HEK293 (cell line): ENCODE measurements around the gene ZBTB37.

Source experiments
- CTCF ChIA-PET: fragments of 350-600 bp; formaldehyde crosslinking; extraction: SDS; loops from one replicate; lab custom pipeline; 2021; ENCODE audit warnings: antibody characterized with exemption; lab: Yijun Ruan, JAX
- POLR2A ChIA-PET: fragments of 300-600 bp; formaldehyde crosslinking; extraction: SDS; loops from one replicate; lab custom pipeline; 2020; ENCODE audit warnings: antibody characterized with exemption, inconsistent platforms; lab: Yijun Ruan, JAX
- H3K27ac ChIP-seq: fragments of 200-500 bp; sonication (Bioruptor generic); 2 replicates; pipeline ENCODE4 v1.5.1; 2014; ENCODE audit warnings: low read depth, low read length, control low read depth, inconsistent platforms; ENCODE audit errors: extremely low read depth
- H3K36me3 ChIP-seq, 2 experiments: fragments of 200-500 bp in 1 of 2; sonication (Bioruptor generic) in 1 of 2; 1 replicate in 1 of 2; 2 replicates in 1 of 2; pipeline ENCODE4 v1.5.1; 2014 to 2017; ENCODE audit warnings: inconsistent platforms in 2 of 2, low read length in 2 of 2; ENCODE audit not compliant: control insufficient read depth in 2 of 2, insufficient read depth in 1 of 2
- H3K4me1 ChIP-seq: fragments of 200-500 bp; sonication (Bioruptor generic); 2 replicates; pipeline ENCODE4 v1.5.1; 2014; ENCODE audit warnings: mild to moderate bottlenecking, low read length, inconsistent platforms; ENCODE audit not compliant: control insufficient read depth, insufficient read depth
- H3K4me3 ChIP-seq: 2 replicates; pipeline ENCODE4 v1.5.1; 2011; ENCODE audit warnings: low read depth, mild to moderate bottlenecking, control low read depth, low read length, moderate library complexity
- H3K9me3 ChIP-seq: fragments of 200-500 bp; sonication (Bioruptor generic); 2 replicates; pipeline ENCODE4 v1.5.1; 2014; ENCODE audit warnings: low read depth, low read length, inconsistent platforms; ENCODE audit not compliant: control insufficient read depth, insufficient read depth
- KLF8 ChIP-seq: fragments of 450-650 bp; formaldehyde crosslinking; IDR thresholded peaks from 2 replicates; pipeline ENCODE4 v1.5.1; 2016; ENCODE audit warnings: missing biosample characterization, missing genetic modification characterization
- WT1 ChIP-seq: fragments of 450-650 bp; formaldehyde crosslinking; IDR thresholded peaks from 2 replicates; pipeline ENCODE4 v1.5.1; 2016; ENCODE audit warnings: missing biosample characterization, missing genetic modification characterization
- ZBTB17 ChIP-seq: fragments of 450-650 bp; formaldehyde crosslinking; IDR thresholded peaks from 2 replicates; pipeline ENCODE4 v1.5.1; 2016; ENCODE audit warnings: missing biosample characterization, missing genetic modification characterization
- ZFP37 ChIP-seq: fragments of 450-650 bp; formaldehyde crosslinking; IDR thresholded peaks from 2 replicates; pipeline ENCODE4 v1.5.1; 2016; ENCODE audit warnings: missing biosample characterization, missing genetic modification characterization
- ZNF112 ChIP-seq: fragments of 450-650 bp; formaldehyde crosslinking; IDR thresholded peaks from 2 replicates; pipeline ENCODE4 v1.5.0; 2017; ENCODE audit warnings: missing biosample characterization, missing genetic modification characterization
- ZNF175 ChIP-seq: fragments of 450-650 bp; formaldehyde crosslinking; IDR thresholded peaks from 2 replicates; pipeline ENCODE4 v1.5.1; 2016; ENCODE audit warnings: missing biosample characterization, missing genetic modification characterization
- ZNF239 ChIP-seq: fragments of 450-650 bp; formaldehyde crosslinking; IDR thresholded peaks from 2 replicates; pipeline ENCODE4 v1.5.1; 2016; ENCODE audit warnings: missing biosample characterization, missing genetic modification characterization
- TF ChIP-seq, protein P1 (sequence below): fragments of 450-650 bp; formaldehyde crosslinking; IDR thresholded peaks from 2 replicates; pipeline ENCODE4 v1.5.1; 2016; ENCODE audit warnings: missing biosample characterization, missing genetic modification characterization, borderline replicate concordance
- TF ChIP-seq, protein P2 (sequence below): fragments of 450-650 bp; formaldehyde crosslinking; IDR thresholded peaks from 2 replicates; pipeline ENCODE4 v1.5.1; 2016; ENCODE audit warnings: missing biosample characterization, missing genetic modification characterization
- TF ChIP-seq, protein P3 (sequence below): fragments of 450-650 bp; formaldehyde crosslinking; IDR thresholded peaks from 2 replicates; pipeline ENCODE4 v1.5.1; 2016; ENCODE audit warnings: missing biosample characterization, missing genetic modification characterization
- TF ChIP-seq, protein P4 (sequence below): fragments of 450-650 bp; formaldehyde crosslinking; IDR thresholded peaks from 2 replicates; pipeline ENCODE4 v1.5.1; 2016; ENCODE audit warnings: missing biosample characterization, missing genetic modification characterization

The ZBTB37 gene

DNA sequence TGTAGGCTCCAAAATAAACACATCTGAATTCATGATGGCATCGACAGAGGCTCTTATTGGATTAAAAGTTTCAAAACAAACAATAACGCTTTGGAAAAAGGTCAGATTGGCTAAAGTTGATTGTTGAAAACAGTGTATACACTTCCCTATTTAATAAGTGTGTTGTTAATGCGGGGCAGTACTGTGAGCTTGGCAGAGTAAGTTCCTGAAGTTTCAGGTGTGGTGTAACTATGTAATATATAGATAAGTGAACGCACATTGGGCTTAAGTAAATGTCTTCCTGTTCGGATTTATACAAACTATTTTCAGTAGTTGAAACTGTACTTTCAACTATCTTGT lies 810 bp downstream of the ZBTB37 start (continued):
- TF ChIP-seq, protein P1, sequence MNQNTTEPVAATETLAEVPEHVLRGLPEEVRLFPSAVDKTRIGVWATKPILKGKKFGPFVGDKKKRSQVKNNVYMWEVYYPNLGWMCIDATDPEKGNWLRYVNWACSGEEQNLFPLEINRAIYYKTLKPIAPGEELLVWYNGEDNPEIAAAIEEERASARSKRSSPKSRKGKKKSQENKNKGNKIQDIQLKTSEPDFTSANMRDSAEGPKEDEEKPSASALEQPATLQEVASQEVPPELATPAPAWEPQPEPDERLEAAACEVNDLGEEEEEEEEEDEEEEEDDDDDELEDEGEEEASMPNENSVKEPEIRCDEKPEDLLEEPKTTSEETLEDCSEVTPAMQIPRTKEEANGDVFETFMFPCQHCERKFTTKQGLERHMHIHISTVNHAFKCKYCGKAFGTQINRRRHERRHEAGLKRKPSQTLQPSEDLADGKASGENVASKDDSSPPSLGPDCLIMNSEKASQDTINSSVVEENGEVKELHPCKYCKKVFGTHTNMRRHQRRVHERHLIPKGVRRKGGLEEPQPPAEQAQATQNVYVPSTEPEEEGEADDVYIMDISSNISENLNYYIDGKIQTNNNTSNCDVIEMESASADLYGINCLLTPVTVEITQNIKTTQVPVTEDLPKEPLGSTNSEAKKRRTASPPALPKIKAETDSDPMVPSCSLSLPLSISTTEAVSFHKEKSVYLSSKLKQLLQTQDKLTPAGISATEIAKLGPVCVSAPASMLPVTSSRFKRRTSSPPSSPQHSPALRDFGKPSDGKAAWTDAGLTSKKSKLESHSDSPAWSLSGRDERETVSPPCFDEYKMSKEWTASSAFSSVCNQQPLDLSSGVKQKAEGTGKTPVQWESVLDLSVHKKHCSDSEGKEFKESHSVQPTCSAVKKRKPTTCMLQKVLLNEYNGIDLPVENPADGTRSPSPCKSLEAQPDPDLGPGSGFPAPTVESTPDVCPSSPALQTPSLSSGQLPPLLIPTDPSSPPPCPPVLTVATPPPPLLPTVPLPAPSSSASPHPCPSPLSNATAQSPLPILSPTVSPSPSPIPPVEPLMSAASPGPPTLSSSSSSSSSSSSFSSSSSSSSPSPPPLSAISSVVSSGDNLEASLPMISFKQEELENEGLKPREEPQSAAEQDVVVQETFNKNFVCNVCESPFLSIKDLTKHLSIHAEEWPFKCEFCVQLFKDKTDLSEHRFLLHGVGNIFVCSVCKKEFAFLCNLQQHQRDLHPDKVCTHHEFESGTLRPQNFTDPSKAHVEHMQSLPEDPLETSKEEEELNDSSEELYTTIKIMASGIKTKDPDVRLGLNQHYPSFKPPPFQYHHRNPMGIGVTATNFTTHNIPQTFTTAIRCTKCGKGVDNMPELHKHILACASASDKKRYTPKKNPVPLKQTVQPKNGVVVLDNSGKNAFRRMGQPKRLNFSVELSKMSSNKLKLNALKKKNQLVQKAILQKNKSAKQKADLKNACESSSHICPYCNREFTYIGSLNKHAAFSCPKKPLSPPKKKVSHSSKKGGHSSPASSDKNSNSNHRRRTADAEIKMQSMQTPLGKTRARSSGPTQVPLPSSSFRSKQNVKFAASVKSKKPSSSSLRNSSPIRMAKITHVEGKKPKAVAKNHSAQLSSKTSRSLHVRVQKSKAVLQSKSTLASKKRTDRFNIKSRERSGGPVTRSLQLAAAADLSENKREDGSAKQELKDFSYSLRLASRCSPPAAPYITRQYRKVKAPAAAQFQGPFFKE (tag by site-specific recombination) = no peak
- TF ChIP-seq ZBTB17 = no peak
- TF ChIP-seq, protein P2, sequence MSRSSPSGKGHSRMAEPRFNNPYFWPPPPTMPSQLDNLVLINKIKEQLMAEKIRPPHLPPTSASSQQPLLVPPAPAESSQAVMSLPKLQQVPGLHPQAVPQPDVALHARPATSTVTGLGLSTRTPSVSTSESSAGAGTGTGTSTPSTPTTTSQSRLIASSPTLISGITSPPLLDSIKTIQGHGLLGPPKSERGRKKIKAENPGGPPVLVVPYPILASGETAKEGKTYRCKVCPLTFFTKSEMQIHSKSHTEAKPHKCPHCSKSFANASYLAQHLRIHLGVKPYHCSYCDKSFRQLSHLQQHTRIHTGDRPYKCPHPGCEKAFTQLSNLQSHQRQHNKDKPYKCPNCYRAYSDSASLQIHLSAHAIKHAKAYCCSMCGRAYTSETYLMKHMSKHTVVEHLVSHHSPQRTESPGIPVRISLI = no peak
- no peak for TF ChIP-seq KLF8 (tag by site-specific recombination)
- no peak for TF ChIP-seq WT1 (tag by site-specific recombination)
- TF ChIP-seq, all 188 proteins: peak for 2

DNA sequence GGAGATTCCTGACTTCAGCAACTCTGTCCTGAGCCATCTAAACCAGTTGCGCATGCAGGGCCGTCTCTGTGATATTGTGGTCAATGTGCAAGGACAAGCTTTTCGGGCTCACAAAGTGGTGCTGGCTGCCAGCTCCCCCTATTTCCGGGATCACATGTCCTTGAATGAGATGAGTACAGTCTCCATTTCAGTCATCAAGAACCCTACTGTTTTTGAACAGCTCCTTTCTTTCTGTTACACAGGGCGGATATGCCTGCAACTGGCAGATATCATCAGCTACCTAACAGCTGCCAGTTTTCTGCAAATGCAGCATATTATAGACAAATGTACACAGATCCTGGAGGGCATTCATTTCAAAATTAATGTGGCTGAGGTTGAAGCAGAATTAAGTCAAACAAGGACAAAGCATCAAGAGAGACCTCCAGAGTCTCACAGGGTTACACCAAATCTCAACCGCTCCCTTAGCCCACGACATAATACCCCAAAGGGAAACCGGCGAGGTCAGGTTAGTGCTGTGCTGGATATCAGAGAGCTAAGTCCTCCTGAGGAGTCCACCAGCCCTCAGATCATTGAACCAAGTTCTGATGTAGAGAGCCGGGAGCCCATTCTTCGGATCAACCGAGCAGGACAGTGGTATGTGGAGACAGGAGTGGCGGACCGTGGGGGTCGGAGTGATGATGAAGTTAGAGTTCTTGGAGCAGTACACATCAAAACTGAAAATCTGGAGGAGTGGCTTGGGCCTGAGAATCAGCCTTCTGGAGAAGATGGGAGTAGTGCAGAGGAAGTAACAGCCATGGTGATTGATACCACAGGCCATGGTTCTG lies 2.3 kb downstream of the ZBTB37 start:
- no peak overlapping the region for H3K4me3 ChIP-seq
- CTCF ChIA-PET = interaction anchor here (0.7 kb wide), 1 partner anchor 509 kb away, joined by 4 read pairs; no protein-coding TSS in a partner anchor
- no peaks in the 10 kb centered on the region; the same call in 1 of the 2 replicates for H3K4me1 ChIP-seq

DNA sequence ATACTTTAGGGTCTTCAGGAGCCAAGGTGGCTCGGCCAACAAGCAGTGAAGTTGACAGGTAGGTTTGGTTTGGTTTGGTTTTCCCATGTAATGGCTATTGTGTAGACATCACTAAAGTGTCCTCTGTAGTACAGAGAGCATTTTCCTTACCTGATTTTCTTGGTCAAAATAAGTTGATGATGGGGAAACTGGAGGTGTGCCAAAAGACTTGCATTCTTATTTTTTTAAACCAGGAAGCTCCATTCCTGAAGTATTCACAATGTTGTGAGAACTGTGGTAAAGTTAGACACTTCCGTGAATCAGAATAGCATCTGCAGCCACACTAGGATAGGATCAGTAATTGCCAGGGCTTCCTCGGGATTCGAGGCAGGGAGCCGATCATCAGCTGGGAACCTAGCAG lies 2.9 kb downstream of the ZBTB37 start:
- Histone ChIP-seq H3K27ac (no peak overlapping the region), H3K4me1 (no peaks in the 10 kb centered on the region; the same call in 1 of the 2 replicates), H3K9me3 (no peaks in the 10 kb centered on the region), H3K36me3 (peaks cover 7 to 48% of the 10 kb centered on the region in 2 experiments; a peak in 2 of 3 replicates), H3K4me3 (no peak overlapping the region)
- ChIA-PET CTCF (no interaction called here), POLR2A (no interaction called here)
- TF ChIP-seq ZNF175 = no peak

More for the DNA sequence above, 2.3 kb downstream of the ZBTB37 start:
- POLR2A ChIA-PET = interaction anchor here (0.6 to 0.9 kb wide), 2 partner anchors 21 to 152 kb away, joined by 3 to 5 read pairs; partner anchors contain the start of gene RC3H1
- no peak overlapping the region for H3K27ac ChIP-seq
- H3K9me3 ChIP-seq = no peaks in the 10 kb centered on the region
- TF ChIP-seq ZNF239 (no peak), ZNF112 (no peak), ZFP37 (tag by site-specific recombination) (no peak)
- TF ChIP-seq, protein P3, sequence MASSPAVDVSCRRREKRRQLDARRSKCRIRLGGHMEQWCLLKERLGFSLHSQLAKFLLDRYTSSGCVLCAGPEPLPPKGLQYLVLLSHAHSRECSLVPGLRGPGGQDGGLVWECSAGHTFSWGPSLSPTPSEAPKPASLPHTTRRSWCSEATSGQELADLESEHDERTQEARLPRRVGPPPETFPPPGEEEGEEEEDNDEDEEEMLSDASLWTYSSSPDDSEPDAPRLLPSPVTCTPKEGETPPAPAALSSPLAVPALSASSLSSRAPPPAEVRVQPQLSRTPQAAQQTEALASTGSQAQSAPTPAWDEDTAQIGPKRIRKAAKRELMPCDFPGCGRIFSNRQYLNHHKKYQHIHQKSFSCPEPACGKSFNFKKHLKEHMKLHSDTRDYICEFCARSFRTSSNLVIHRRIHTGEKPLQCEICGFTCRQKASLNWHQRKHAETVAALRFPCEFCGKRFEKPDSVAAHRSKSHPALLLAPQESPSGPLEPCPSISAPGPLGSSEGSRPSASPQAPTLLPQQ (tag by site-specific recombination) = no peak
- TF ChIP-seq, protein P4, sequence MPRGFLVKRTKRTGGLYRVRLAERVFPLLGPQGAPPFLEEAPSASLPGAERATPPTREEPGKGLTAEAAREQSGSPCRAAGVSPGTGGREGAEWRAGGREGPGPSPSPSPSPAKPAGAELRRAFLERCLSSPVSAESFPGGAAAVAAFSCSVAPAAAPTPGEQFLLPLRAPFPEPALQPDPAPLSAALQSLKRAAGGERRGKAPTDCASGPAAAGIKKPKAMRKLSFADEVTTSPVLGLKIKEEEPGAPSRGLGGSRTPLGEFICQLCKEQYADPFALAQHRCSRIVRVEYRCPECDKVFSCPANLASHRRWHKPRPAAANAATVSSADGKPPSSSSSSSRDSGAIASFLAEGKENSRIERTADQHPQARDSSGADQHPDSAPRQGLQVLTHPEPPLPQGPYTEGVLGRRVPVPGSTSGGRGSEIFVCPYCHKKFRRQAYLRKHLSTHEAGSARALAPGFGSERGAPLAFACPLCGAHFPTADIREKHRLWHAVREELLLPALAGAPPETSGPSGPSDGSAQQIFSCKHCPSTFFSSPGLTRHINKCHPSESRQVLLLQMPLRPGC (tag by site-specific recombination) = no peak
- H3K36me3 ChIP-seq = peaks cover 9 to 51% of the 10 kb centered on the region in 2 experiments
